Heart left ventricle (tissue), 16 donors: ENCODE measurements around the gene ITIH2. TPM values are rescaled to one million over a fixed set of nuclear protein-coding genes. Genes with fewer than 3 reads are reported as not detected.
"Not testable (repeated sequence)": the region's sequence is repeated elsewhere in the genome, so short reads cannot be mapped to it uniquely, and the experiment has no call there.

Experiments
- ATAC-seq, 4 donors: fragments of 200-7000 bp; cut with Tn5 transposase; one replicate each; pipeline ENCODE4 v1.9.1; 2020 to 2022; ENCODE audit warnings: moderate library complexity in 4 of 4, mild to moderate bottlenecking in 3 of 4, moderate number of reproducible peaks in 1 of 4
- DNase-seq, 5 donors: peaks; one replicate each; pipeline ENCODE4 v3.0.0-alpha.2; 2020
- H3K27ac ChIP-seq, 12 donors: fragments of 200-600 bp; sonication (generic) in 4 of 12; one replicate each; pipeline versions ENCODE4 v1.5.0 to v1.8.0; 2016 to 2022; ENCODE audit warnings: mild to moderate bottlenecking in 2 of 12
- H3K27me3 ChIP-seq, 9 donors: fragments of 200-600 bp; sonication (generic) in 2 of 9; one replicate each; pipeline versions ENCODE4 v1.5.1 to v1.8.0; 2016 to 2022; ENCODE audit warnings: mild to moderate bottlenecking in 3 of 9
- H3K36me3 ChIP-seq, 9 donors: fragments of 200-600 bp; sonication (generic) in 2 of 9; one replicate each; pipeline versions ENCODE4 v1.5.0 to v1.8.0; 2018 to 2022; ENCODE audit warnings: mild to moderate bottlenecking in 2 of 9
- H3K4me1 ChIP-seq, 12 donors: fragments of 200-600 bp; sonication (generic) in 4 of 12; one replicate each; pipeline versions ENCODE4 v1.5.0 to v1.8.0; 2016 to 2022; ENCODE audit warnings: mild to moderate bottlenecking in 3 of 12
- H3K4me3 ChIP-seq, 12 donors: fragments of 200-600 bp; sonication (generic) in 4 of 12; one replicate each; pipeline versions ENCODE4 v1.5.0 to v1.8.0; 2017 to 2022; ENCODE audit warnings: mild to moderate bottlenecking in 9 of 12, moderate library complexity in 4 of 12
- H3K9me3 ChIP-seq, 12 donors: fragments of 200-600 bp; sonication (generic) in 4 of 12; one replicate each; pipeline versions ENCODE4 v1.5.0 to v1.8.0; 2016 to 2022; ENCODE audit warnings: mild to moderate bottlenecking in 1 of 12
- CTCF ChIP-seq, 12 donors: fragments of 200-600 bp; sonication (generic) in 4 of 12; IDR thresholded peaks; one replicate each; pipeline versions ENCODE4 v1.5.0 to v1.8.0; 2018 to 2022; ENCODE audit warnings: antibody characterized with exemption in 12 of 12, mild to moderate bottlenecking in 5 of 12
- POLR2A ChIP-seq, 2 donors: fragments of 450-650 bp; IDR thresholded peaks; one replicate each; pipeline ENCODE4 v1.6.1; 2017; ENCODE audit warnings: antibody characterized with exemption in 2 of 2, mild to moderate bottlenecking in 2 of 2, moderate library complexity in 2 of 2
- WGBS, 4 donors: extraction: QIAGEN DNeasy Blood & Tissue Kit in 2 of 4; methylation state at CpG; one replicate each; pipeline versions ENCODE4 v1.1.5 to v1.1.7; 2013 to 2018; 5-methylcytosine and 5-hydroxymethylcytosine counted together
- intact Hi-C, 10 donors: fragments of 100-400 bp; cut with DNase I; formaldehyde crosslinking; loops; one replicate each; pipeline versions ENCODE4 v1.11.1 to v1.14.2; 2022
- polyA plus RNA-seq, 2 donors: library from polyadenylated mRNA; stranded (reverse); fragments of 200-250 nt; gene quantifications; one replicate each; pipeline ENCODE4 v1.2.3, GENCODE V29; 2013
- total RNA-seq, 9 donors: library from RNA; depleted of rRNA in 2 of 9; stranded (reverse); fragments of >200 nt in 2 of 9; fragmentation: NEBNext Ultra II Directional in 3 of 9; extraction: Animal tissue kit (Norgen Biotek cat#: 25700) in 3 of 9; gene quantifications; one replicate each; pipeline versions ENCODE4 v1.1.0 to v1.2.4, GENCODE V29; 2016 to 2023
- donor health status: ischemic (EF 13 %, LVEDD 7.1; RV severe dilation, severe dysfunction).
- donor health status: healthy with polysubstance abuse.
- donor health status: DM: no; HTN: yes; CAD: no.
- donor health status: DM: no; HTN: no; CAD: no.
- donor health status: ischemic (EF 25% LVEDD 6.9; RV normal size, moderate dysfunction).
- donor health status: ischemic (EF 25% LVEDD 5.7; RV mildly dilated, moderate dysfunction).
- donor health status: healthy.
- donor health status: DM: yes; HTN: yes; CAD: no.
- donor health status: ischemic (EF 35%, LVEDD 5.7; RV mildly dilated, moderate dysfunction).
- donor health status: nonischemic (EF 11% LVEDD 7.7; RV severe dilation, severe dysfunction).
- donor health status: DM: yes; HTN: yes; CAD: no.
- donor health status: PGD.
- donor health status: ischemic (EF 29% LVEDD 5.4; RV normal size, mild dysfunction).
- donor health status: nonischemic (EF 23%, LVEDD 6.1; RV moderate dilation, normal function).

The ITIH2 gene
- total and polyA plus RNA-seq, 11 donors, result not detected

- no peak for ATAC-seq
- TF ChIP-seq CTCF (IDR thresholded peaks at IDR 0.05), result no peak
- TF ChIP-seq POLR2A (IDR thresholded peaks at IDR 0.05), result no peak
- 81 to 86% (median 84%) methylated on average over 13 of the region's 13 CpGs for WGBS, 4 donors
These were observed 16.6 kb upstream of the ITIH2 start for GRCh38 chr10:7686351-7687171.

GRCh38 chr10:7687228-7687907, 15.7 kb upstream of the ITIH2 start:
- intact Hi-C loops, result loop anchor here (1.0 to 2.0 kb wide), 5 partner anchors 158 to 165 kb away; no protein-coding TSS in a partner anchor
- ATAC-seq (peak; percentile 77 to 95 (median 94)), DNase-seq (peak; percentile 80 to 87 (median 81))
- no peak overlapping the region for H3K4me3 ChIP-seq
- 22 to 25% (median 23%) methylated on average over 20 of the region's 20 CpGs for WGBS, 4 donors
- peaks cover 0 to 9% (median 0%) of the 10 kb centered on the region in 12 donors for H3K9me3 ChIP-seq
- H3K27ac ChIP-seq, result no peak overlapping the region
- no peaks in the 10 kb centered on the region for H3K36me3 ChIP-seq
- TF ChIP-seq CTCF (IDR thresholded peaks at IDR 0.05) (peak; percentile 72 to 95 (median 88)), POLR2A (IDR thresholded peaks at IDR 0.05) (no peak)
- peaks cover 0 to 2% (median 0%) of the 10 kb centered on the region in 12 donors for H3K4me1 ChIP-seq
- peaks cover 0 to 7% (median 0%) of the 10 kb centered on the region in 9 donors for H3K27me3 ChIP-seq

More at GRCh38 chr10:7686351-7687171, 16.6 kb upstream of the ITIH2 start:
- DNase-seq, result no peak
- intact Hi-C loops, result loop anchor here (1.0 to 2.0 kb wide), 5 partner anchors 157 to 164 kb away; no protein-coding TSS in a partner anchor
- peaks cover 0 to 7% (median 0%) of the 10 kb centered on the region in 9 donors for H3K27me3 ChIP-seq
- H3K9me3 ChIP-seq, result peaks cover 0 to 5% (median 0%) of the 10 kb centered on the region in 12 donors
- H3K4me3 ChIP-seq, result no peak overlapping the region
- H3K27ac ChIP-seq, result no peak overlapping the region
- peaks cover 0 to 2% (median 0%) of the 10 kb centered on the region in 12 donors for H3K4me1 ChIP-seq
- no peaks in the 10 kb centered on the region for H3K36me3 ChIP-seq

- Histone ChIP-seq H3K27ac (no peak overlapping the region), H3K9me3 (peaks cover 0 to 17% (median 0%) of the 10 kb centered on the region in 12 donors), H3K27me3 (peaks cover 0 to 5% (median 0%) of the 10 kb centered on the region in 9 donors), H3K36me3 (no peaks in the 10 kb centered on the region), H3K4me1 (peaks cover 0 to 2% (median 0%) of the 10 kb centered on the region in 12 donors), H3K4me3 (no peak overlapping the region)
- no peak for ATAC-seq
- DNase-seq, result no peak
- TF ChIP-seq CTCF (IDR thresholded peaks at IDR 0.05) (no peak), POLR2A (IDR thresholded peaks at IDR 0.05) (no peak)
- intact Hi-C loops, result no loop called here
These were observed 13.5 kb upstream of the ITIH2 start for GRCh38 chr10:7689591-7689990.

GRCh38 chr10:7690885-7691597, 12.1 kb upstream of the ITIH2 start:
- 61 to 71% (median 70%) methylated on average over 3 of the region's 3 CpGs for WGBS, 4 donors
- H3K4me1 ChIP-seq, H3K4me3 ChIP-seq, H3K36me3 ChIP-seq, DNase-seq, intact Hi-C loops, H3K27ac ChIP-seq, ATAC-seq, H3K27me3 ChIP-seq: not testable (repeated sequence)
- peaks cover 0 to 17% (median 0%) of the 10 kb centered on the region in 12 donors for H3K9me3 ChIP-seq

GRCh38 chr10:7692368-7692767, 10.7 kb upstream of the ITIH2 start:
- DNase-seq, ATAC-seq, H3K4me1 ChIP-seq, H3K36me3 ChIP-seq, intact Hi-C loops, H3K4me3 ChIP-seq, H3K27me3 ChIP-seq, H3K27ac ChIP-seq: not testable (repeated sequence)
- H3K9me3 ChIP-seq, result peaks cover 0 to 17% (median 0%) of the 10 kb centered on the region in 12 donors

GRCh38 chr10:7693194-7693593, 9.9 kb upstream of the ITIH2 start:
- peaks cover 0 to 17% (median 0%) of the 10 kb centered on the region in 12 donors for H3K9me3 ChIP-seq
- ATAC-seq, H3K27ac ChIP-seq, H3K4me1 ChIP-seq, H3K4me3 ChIP-seq, H3K27me3 ChIP-seq, DNase-seq, intact Hi-C loops, H3K36me3 ChIP-seq: not testable (repeated sequence)
